ENCODE results near the gene MYH9.

DNA sequence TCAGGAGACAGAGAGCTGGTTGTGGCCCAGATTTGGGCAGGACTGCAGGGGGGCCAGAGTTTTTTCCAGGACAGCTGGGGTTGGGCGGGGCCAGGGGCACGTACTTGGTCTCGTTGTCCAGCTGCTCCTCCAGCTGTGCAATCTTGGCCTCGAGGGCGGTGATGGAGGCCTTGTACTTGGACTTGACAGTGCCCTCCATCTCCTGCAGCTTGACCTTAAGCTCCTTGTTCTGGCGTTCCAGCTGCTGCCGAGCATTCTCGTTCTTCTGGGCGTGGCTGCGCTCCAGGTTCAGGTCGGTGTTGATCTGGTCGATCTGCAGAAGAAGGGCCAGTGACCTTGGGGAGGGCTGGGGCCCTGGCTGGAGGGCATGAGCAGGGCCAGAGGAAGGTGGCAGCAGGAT, 102.8 kb downstream of the MYH9 start:
- TF ChIP-seq REST (IDR thresholded peaks at IDR 0.05) (no peak), SP1 (IDR thresholded peaks at IDR 0.05) (no peak), CTCF (IDR thresholded peaks at IDR 0.05; ENCODE audit: low read depth, low read length, missing input control) (no peak), HNF4G (IDR thresholded peaks at IDR 0.05) (no peak), GABPA (IDR thresholded peaks at IDR 0.05 in 1 of 2, conservative IDR thresholded peaks at IDR 0.05 in 1 of 2) (no peak), MAX (IDR thresholded peaks at IDR 0.05) (no peak), RAD21 (IDR thresholded peaks at IDR 0.05) (no peak), ATF3 (IDR thresholded peaks at IDR 0.05) (no peak)
- TF ChIP-seq, protein P1, sequence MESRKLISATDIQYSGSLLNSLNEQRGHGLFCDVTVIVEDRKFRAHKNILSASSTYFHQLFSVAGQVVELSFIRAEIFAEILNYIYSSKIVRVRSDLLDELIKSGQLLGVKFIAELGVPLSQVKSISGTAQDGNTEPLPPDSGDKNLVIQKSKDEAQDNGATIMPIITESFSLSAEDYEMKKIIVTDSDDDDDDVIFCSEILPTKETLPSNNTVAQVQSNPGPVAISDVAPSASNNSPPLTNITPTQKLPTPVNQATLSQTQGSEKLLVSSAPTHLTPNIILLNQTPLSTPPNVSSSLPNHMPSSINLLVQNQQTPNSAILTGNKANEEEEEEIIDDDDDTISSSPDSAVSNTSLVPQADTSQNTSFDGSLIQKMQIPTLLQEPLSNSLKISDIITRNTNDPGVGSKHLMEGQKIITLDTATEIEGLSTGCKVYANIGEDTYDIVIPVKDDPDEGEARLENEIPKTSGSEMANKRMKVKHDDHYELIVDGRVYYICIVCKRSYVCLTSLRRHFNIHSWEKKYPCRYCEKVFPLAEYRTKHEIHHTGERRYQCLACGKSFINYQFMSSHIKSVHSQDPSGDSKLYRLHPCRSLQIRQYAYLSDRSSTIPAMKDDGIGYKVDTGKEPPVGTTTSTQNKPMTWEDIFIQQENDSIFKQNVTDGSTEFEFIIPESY (IDR thresholded peaks at IDR 0.05), result no peak
